ENCODE data around the gene BICDL2. TPM values are rescaled to one million over a fixed set of nuclear protein-coding genes. Genes with fewer than 3 reads are reported as not detected.

The BICDL2 gene
- total and polyA plus RNA-seq, 2 donors (not counting 1 experiment from before 2014, with no cell fraction given): not detected

DNA sequence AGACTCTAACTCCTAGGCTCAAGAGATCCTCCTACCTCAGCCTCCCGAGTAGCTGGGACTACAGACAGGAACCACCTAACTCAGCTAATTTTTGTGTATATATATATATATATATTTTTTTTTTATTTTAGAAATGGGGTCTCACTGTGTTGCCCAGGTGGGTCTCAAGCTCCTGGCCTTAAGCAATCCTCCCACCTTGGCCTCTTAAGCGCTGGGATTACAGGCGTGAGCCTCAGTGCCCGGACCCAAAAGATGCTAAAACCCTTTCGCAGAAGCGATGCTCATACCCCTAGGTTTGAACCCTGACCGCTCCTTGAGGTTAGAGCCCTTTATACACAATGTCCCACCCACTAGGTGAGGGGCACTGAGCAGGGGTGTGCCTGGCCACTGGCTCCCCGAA is 26.2 kb downstream of the BICDL2 start:
- Histone ChIP-seq H3K9me3 (ENCODE audit: control insufficient read depth, insufficient read depth, low read depth, low read length) (no peaks in the 10 kb centered on the region), H3K36me3 (ENCODE audit: control insufficient read depth, insufficient read depth, low read length) (no peaks in the 10 kb centered on the region), H3K27me3 (ENCODE audit: control insufficient read depth, insufficient read depth, low read length) (peaks cover 34% of the 10 kb centered on the region), H4K20me1 (ENCODE audit: control insufficient read depth, extremely low read depth, insufficient read depth, low read length) (no peaks in the 10 kb centered on the region), H3K27ac (ENCODE audit: insufficient read depth, low read length) (no peak overlapping the region), H3K9ac (ENCODE audit: insufficient read depth, low read length) (no peak overlapping the region), H3K4me2 (ENCODE audit: extremely low read depth, insufficient read depth, low read length) (no peak overlapping the region), H3K4me1 (ENCODE audit: control insufficient read depth, extremely low read depth, insufficient read depth, low read length) (no peaks in the 10 kb centered on the region), H2AFZ (ENCODE audit: low read length) (no peak overlapping the region), H3K79me2 (ENCODE audit: control insufficient read depth, insufficient read depth, low read length) (no peaks in the 10 kb centered on the region), H3K4me3 (replicated peaks in 1 of 4; ENCODE audit: control extremely low read depth in 1 of 4, insufficient read depth in 1 of 4, low read depth in 3 of 4, low read length in 4 of 4) (no peak overlapping the region)
- no peak for DNase-seq (ENCODE audit: low read depth in 2 of 2)
- TF ChIP-seq, protein P1, sequence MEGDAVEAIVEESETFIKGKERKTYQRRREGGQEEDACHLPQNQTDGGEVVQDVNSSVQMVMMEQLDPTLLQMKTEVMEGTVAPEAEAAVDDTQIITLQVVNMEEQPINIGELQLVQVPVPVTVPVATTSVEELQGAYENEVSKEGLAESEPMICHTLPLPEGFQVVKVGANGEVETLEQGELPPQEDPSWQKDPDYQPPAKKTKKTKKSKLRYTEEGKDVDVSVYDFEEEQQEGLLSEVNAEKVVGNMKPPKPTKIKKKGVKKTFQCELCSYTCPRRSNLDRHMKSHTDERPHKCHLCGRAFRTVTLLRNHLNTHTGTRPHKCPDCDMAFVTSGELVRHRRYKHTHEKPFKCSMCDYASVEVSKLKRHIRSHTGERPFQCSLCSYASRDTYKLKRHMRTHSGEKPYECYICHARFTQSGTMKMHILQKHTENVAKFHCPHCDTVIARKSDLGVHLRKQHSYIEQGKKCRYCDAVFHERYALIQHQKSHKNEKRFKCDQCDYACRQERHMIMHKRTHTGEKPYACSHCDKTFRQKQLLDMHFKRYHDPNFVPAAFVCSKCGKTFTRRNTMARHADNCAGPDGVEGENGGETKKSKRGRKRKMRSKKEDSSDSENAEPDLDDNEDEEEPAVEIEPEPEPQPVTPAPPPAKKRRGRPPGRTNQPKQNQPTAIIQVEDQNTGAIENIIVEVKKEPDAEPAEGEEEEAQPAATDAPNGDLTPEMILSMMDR (conservative IDR thresholded peaks at IDR 0.05 in 1 of 2, IDR thresholded peaks at IDR 0.05 in 1 of 2; ENCODE audit: low read depth in 1 of 2, low read length in 2 of 2): no peak
- TF ChIP-seq EZH2 (IDR thresholded peaks at IDR 0.05; ENCODE audit: low read length, missing control alignments): no peak

DNA sequence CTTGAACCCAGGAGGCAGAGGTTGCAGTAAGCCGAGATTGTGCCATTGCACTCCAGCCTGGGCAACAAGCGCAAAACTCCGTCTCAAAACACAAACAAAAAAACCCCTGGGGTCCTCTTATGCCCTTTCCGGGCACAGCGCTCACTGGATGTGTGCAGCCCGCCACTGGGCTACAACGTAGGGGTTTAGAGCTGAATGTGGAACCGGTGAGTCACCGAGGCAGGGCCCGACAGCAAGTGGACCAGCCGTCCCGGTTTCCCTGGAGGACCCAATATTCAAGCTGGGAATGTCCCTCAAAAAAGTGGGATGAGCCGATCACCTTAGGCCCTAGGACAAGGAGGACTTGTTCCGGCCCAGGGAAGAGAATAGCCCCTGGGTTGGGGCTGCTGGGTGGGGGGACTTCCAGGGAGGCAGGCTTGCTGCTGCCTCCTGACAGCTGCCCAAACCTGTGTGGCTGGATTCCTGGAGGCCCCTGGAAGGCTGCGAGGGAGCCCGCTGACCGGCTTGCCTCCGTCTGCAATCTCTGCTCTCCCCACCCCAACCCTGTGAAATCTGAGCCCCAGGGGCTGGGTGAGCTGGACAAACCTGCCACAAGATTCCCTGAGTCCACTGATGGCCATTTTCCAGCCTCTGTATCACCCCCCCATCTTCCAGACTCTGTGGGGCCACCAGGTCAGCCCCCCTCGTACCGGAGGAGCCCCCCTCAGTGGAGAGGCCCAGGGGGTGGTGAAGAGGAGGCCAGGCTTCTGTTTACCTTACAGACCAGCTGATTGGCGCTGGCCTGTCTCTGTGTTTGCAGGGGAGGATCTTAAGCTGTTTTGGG is 27.0 kb downstream of the BICDL2 start:
- Histone ChIP-seq H3K4me2 (ENCODE audit: extremely low read depth, insufficient read depth, low read length) (no peak overlapping the region), H3K79me2 (ENCODE audit: control insufficient read depth, insufficient read depth, low read length) (no peaks in the 10 kb centered on the region), H2AFZ (ENCODE audit: low read length) (no peak overlapping the region), H3K9me3 (ENCODE audit: control insufficient read depth, insufficient read depth, low read depth, low read length) (no peaks in the 10 kb centered on the region), H3K9ac (ENCODE audit: insufficient read depth, low read length) (no peak overlapping the region), H3K36me3 (ENCODE audit: control insufficient read depth, insufficient read depth, low read length) (no peaks in the 10 kb centered on the region), H3K4me1 (ENCODE audit: control insufficient read depth, extremely low read depth, insufficient read depth, low read length) (no peaks in the 10 kb centered on the region), H3K4me3 (replicated peaks in 1 of 4; ENCODE audit: control extremely low read depth in 1 of 4, insufficient read depth in 1 of 4, low read depth in 3 of 4, low read length in 4 of 4) (no peak overlapping the region), H3K27ac (ENCODE audit: insufficient read depth, low read length) (no peak overlapping the region), H3K27me3 (ENCODE audit: control insufficient read depth, insufficient read depth, low read length) (peaks cover 34% of the 10 kb centered on the region), H4K20me1 (ENCODE audit: control insufficient read depth, extremely low read depth, insufficient read depth, low read length) (no peaks in the 10 kb centered on the region)
- no peak for DNase-seq (ENCODE audit: low read depth in 2 of 2)
- TF ChIP-seq, protein P1 (conservative IDR thresholded peaks at IDR 0.05 in 1 of 2, IDR thresholded peaks at IDR 0.05 in 1 of 2; ENCODE audit: low read depth in 1 of 2, low read length in 2 of 2): no peak
- no peak for TF ChIP-seq EZH2 (IDR thresholded peaks at IDR 0.05; ENCODE audit: low read length, missing control alignments)

DNA sequence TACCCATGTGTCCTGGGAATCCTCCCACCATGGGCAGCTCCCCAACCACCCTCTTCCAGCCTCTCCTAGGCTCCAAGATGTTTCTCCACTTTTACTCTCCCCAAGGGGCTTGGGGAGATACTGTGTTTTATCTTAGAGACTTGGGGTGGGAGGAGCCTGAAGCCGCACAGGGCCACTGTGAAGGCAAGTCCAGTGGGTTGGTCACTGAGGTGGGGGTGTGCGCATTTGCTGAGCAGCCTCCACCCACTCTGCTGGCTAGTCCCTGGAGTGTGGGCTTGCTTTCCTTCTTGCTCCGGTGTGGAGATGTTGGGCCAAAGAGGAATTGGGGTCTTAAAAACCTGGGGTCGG is 28.1 kb downstream of the BICDL2 start:
- TF ChIP-seq EZH2 (IDR thresholded peaks at IDR 0.05; ENCODE audit: low read length, missing control alignments): no peak
- TF ChIP-seq, protein P1 (conservative IDR thresholded peaks at IDR 0.05 in 1 of 2, IDR thresholded peaks at IDR 0.05 in 1 of 2; ENCODE audit: low read depth in 1 of 2, low read length in 2 of 2): no peak
- H3K9me3 ChIP-seq (ENCODE audit: control insufficient read depth, insufficient read depth, low read depth, low read length): no peaks in the 10 kb centered on the region
- H3K27me3 ChIP-seq (ENCODE audit: control insufficient read depth, insufficient read depth, low read length): peaks cover 28% of the 10 kb centered on the region
- no peaks in the 10 kb centered on the region for H3K79me2 ChIP-seq (ENCODE audit: control insufficient read depth, insufficient read depth, low read length)
- H3K9ac ChIP-seq (ENCODE audit: insufficient read depth, low read length): no peak overlapping the region
- H3K4me3 ChIP-seq (replicated peaks in 1 of 4; ENCODE audit: control extremely low read depth in 1 of 4, insufficient read depth in 1 of 4, low read depth in 3 of 4, low read length in 4 of 4): no peak overlapping the region
- H3K27ac ChIP-seq (ENCODE audit: insufficient read depth, low read length): no peak overlapping the region
- H3K36me3 ChIP-seq (ENCODE audit: control insufficient read depth, insufficient read depth, low read length): no peaks in the 10 kb centered on the region
- no peak for DNase-seq (ENCODE audit: low read depth in 2 of 2)
- H2AFZ ChIP-seq (ENCODE audit: low read length): no peak overlapping the region
- no peak overlapping the region for H3K4me2 ChIP-seq (ENCODE audit: extremely low read depth, insufficient read depth, low read length)
- no peaks in the 10 kb centered on the region for H4K20me1 ChIP-seq (ENCODE audit: control insufficient read depth, extremely low read depth, insufficient read depth, low read length)
- H3K4me1 ChIP-seq (ENCODE audit: control insufficient read depth, extremely low read depth, insufficient read depth, low read length): no peaks in the 10 kb centered on the region

Measured in fibroblast of lung (primary cell).